Measurements from ENCODE around the gene ANP32B. TPM values are rescaled to one million over a fixed set of nuclear protein-coding genes. Genes with fewer than 3 reads are reported as not detected.
A peak's percentile ranks its signal among the peaks of the same experiment; 100 is the strongest.

Gene ANP32B
- total RNA-seq, 1 donor from 2014 or later, result 98.5 TPM

DNA sequence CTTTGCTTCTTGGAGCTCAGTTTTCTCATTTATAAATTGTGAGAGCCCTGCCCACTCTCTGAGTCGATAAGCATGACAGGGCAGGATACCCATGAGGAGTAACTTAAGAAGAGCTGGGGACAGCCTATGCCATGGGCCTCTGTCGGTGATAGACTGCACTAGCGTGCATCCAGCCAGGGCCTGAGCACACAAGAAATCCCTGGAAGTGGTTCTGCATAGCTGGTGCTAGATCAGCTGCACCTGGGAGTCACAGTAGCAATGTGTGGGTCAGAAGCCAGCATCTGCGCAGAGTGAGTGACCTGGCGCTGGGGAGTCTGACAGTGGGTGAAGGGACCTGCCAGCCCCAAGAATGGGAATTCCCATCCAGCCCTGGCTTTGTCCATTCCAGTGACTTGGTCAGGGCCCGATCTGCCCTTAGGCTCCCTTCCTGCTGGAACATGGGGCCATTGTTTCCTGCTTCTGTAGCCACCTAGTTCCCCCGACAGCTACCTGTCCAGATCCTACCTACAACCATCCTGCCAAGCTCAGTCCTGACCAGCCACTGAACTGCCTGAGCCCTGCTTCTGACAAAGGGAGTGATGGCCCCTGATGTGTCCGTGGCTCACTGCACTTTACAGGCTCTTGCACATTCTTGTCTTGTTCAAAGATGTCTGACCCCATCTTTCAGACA is 37.5 kb downstream of the ANP32B start:
- Histone ChIP-seq H3K27me3 (ENCODE audit: insufficient read depth, low read length) (no peaks in the 10 kb centered on the region), H3K4me1 (ENCODE audit: insufficient read depth, low read length) (peaks cover 9% of the 10 kb centered on the region), H3K4me3 (ENCODE audit: insufficient read depth, low read depth, low read length) (no peak overlapping the region), H3K4me2 (ENCODE audit: low read length) (no peak overlapping the region), H3K9me3 (ENCODE audit: insufficient read depth, low read depth, low read length) (no peaks in the 10 kb centered on the region), H4K20me1 (ENCODE audit: insufficient read depth, low read length) (no peaks in the 10 kb centered on the region), H3K27ac (ENCODE audit: low read depth, low read length) (no peak overlapping the region), H3K9ac (ENCODE audit: low read length) (no peak overlapping the region), H3K79me2 (ENCODE audit: insufficient read depth, low read length) (no peaks in the 10 kb centered on the region), H3K36me3 (ENCODE audit: insufficient read depth, low read length) (peaks cover 20% of the 10 kb centered on the region), H2AFZ (ENCODE audit: low read depth, low read length) (no peak overlapping the region)
- TF ChIP-seq, protein P1, sequence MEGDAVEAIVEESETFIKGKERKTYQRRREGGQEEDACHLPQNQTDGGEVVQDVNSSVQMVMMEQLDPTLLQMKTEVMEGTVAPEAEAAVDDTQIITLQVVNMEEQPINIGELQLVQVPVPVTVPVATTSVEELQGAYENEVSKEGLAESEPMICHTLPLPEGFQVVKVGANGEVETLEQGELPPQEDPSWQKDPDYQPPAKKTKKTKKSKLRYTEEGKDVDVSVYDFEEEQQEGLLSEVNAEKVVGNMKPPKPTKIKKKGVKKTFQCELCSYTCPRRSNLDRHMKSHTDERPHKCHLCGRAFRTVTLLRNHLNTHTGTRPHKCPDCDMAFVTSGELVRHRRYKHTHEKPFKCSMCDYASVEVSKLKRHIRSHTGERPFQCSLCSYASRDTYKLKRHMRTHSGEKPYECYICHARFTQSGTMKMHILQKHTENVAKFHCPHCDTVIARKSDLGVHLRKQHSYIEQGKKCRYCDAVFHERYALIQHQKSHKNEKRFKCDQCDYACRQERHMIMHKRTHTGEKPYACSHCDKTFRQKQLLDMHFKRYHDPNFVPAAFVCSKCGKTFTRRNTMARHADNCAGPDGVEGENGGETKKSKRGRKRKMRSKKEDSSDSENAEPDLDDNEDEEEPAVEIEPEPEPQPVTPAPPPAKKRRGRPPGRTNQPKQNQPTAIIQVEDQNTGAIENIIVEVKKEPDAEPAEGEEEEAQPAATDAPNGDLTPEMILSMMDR (IDR thresholded peaks at IDR 0.05; ENCODE audit: insufficient read depth, low read depth, low read length), result no peak
- TF ChIP-seq EZH2 (IDR thresholded peaks at IDR 0.05; ENCODE audit: insufficient read depth, low read length), result no peak
- peaks cover 22% of the 10 kb centered on the region for H3K36me3 Mint-ChIP-seq (ENCODE audit: low read depth, unreplicated experiment)
- H3K27ac Mint-ChIP-seq (ENCODE audit: unreplicated experiment), result no peak overlapping the region
- no peak for DNase-seq (ENCODE audit: low read depth)
- no peaks in the 10 kb centered on the region for H3K9me3 Mint-ChIP-seq (ENCODE audit: unreplicated experiment)
- no peaks in the 10 kb centered on the region for H3K27me3 Mint-ChIP-seq (ENCODE audit: low read depth, unreplicated experiment)
- no peak for FAIRE-seq
- no peak overlapping the region for H3K4me3 Mint-ChIP-seq (ENCODE audit: unreplicated experiment)
- H3K4me1 Mint-ChIP-seq (ENCODE audit: low read depth, unreplicated experiment), result peaks cover 5% of the 10 kb centered on the region

DNA sequence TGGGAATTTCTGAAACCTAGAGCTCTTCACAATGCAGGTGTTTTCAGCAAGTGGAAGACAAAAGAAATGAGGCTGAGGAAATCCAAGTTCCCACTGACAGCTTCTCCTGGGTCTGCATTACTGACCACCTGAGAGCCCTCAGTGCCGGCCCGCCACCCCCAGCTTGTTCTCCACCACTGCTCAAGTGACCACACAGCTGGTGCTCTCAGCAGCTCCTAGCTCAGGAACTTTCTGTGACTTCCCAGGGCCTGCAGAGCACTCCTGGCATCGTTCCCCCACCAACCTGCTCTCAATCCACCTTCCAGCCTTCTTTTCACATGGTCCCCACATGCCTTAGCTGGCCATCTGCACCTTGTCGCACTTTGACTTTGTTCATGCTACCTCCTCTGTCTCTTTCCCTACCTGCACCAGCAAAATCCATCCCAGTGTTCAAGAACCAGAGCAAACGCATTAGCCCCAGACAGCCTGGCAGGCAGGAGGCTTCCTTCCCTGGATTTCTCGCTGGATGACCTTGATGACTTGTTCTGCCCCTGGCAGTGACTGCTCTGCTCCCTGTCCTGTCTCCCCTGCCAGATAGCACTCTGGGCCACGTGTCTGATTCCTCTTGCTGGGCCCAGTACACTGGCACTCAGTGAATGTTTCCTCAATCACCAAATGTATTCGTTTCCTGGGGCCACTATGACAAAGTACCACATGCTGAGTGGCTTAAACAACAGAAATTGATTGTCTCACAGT is 38.3 kb downstream of the ANP32B start:
- Histone ChIP-seq H3K27ac (ENCODE audit: low read depth, low read length) (no peak overlapping the region), H3K9me3 (ENCODE audit: insufficient read depth, low read depth, low read length) (no peaks in the 10 kb centered on the region), H2AFZ (ENCODE audit: low read depth, low read length) (no peak overlapping the region), H3K4me2 (ENCODE audit: low read length) (no peak overlapping the region), H3K36me3 (ENCODE audit: insufficient read depth, low read length) (peaks cover 12% of the 10 kb centered on the region), H3K4me3 (ENCODE audit: insufficient read depth, low read depth, low read length) (no peak overlapping the region), H3K27me3 (ENCODE audit: insufficient read depth, low read length) (no peaks in the 10 kb centered on the region), H3K9ac (ENCODE audit: low read length) (no peak overlapping the region), H4K20me1 (ENCODE audit: insufficient read depth, low read length) (no peaks in the 10 kb centered on the region), H3K4me1 (ENCODE audit: insufficient read depth, low read length) (peaks cover 9% of the 10 kb centered on the region), H3K79me2 (ENCODE audit: insufficient read depth, low read length) (no peaks in the 10 kb centered on the region)
- TF ChIP-seq, protein P1 (IDR thresholded peaks at IDR 0.05; ENCODE audit: insufficient read depth, low read depth, low read length), result no peak
- TF ChIP-seq EZH2 (IDR thresholded peaks at IDR 0.05; ENCODE audit: insufficient read depth, low read length), result no peak
- H3K36me3 Mint-ChIP-seq (ENCODE audit: low read depth, unreplicated experiment), result peaks cover 22% of the 10 kb centered on the region
- peaks cover 7% of the 10 kb centered on the region for H3K4me1 Mint-ChIP-seq (ENCODE audit: low read depth, unreplicated experiment)
- no peak overlapping the region for H3K27ac Mint-ChIP-seq (ENCODE audit: unreplicated experiment)
- no peaks in the 10 kb centered on the region for H3K9me3 Mint-ChIP-seq (ENCODE audit: unreplicated experiment)
- no peak for DNase-seq (ENCODE audit: low read depth)
- no peaks in the 10 kb centered on the region for H3K27me3 Mint-ChIP-seq (ENCODE audit: low read depth, unreplicated experiment)
- no peak overlapping the region for H3K4me3 Mint-ChIP-seq (ENCODE audit: unreplicated experiment)
- FAIRE-seq, result no peak

DNA sequence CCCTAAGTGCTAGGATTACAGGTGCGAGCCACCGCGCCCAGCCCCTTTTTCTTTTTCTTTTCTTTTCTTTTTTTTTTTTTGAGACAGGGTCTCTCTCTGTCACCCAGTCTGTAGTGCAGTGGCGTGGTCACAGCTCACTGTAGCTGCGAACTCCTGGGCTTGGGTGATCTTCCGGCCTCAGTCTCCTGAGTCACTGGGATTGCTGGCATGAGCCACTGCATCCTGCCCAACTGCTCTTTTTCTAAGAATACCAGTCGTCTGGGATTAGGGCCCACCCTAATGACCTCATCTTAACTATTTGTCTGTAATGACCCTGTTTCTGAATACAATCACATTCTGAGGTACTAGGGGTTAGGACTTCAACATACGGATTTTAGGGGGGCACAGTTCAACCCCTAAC is 39.3 kb downstream of the ANP32B start:
- peaks cover 9% of the 10 kb centered on the region for H3K4me1 ChIP-seq (ENCODE audit: insufficient read depth, low read length)
- H2AFZ ChIP-seq (ENCODE audit: low read depth, low read length), result no peak overlapping the region
- H3K27ac ChIP-seq (ENCODE audit: low read depth, low read length), result no peak overlapping the region
- no peaks in the 10 kb centered on the region for H3K27me3 ChIP-seq (ENCODE audit: insufficient read depth, low read length)
- no peaks in the 10 kb centered on the region for H4K20me1 ChIP-seq (ENCODE audit: insufficient read depth, low read length)
- Mint-ChIP-seq H3K4me1 (ENCODE audit: low read depth, unreplicated experiment) (peaks cover 7% of the 10 kb centered on the region), H3K9me3 (ENCODE audit: unreplicated experiment) (no peaks in the 10 kb centered on the region), H3K27ac (ENCODE audit: unreplicated experiment) (no peak overlapping the region), H3K27me3 (ENCODE audit: low read depth, unreplicated experiment) (no peaks in the 10 kb centered on the region), H3K4me3 (ENCODE audit: unreplicated experiment) (no peak overlapping the region), H3K36me3 (ENCODE audit: low read depth, unreplicated experiment) (peaks cover 19% of the 10 kb centered on the region)
- H3K36me3 ChIP-seq (ENCODE audit: insufficient read depth, low read length), result peaks cover 5% of the 10 kb centered on the region
- H3K9me3 ChIP-seq (ENCODE audit: insufficient read depth, low read depth, low read length), result no peaks in the 10 kb centered on the region
- no peak overlapping the region for H3K4me2 ChIP-seq (ENCODE audit: low read length)
- no peak overlapping the region for H3K4me3 ChIP-seq (ENCODE audit: insufficient read depth, low read depth, low read length)
- FAIRE-seq (no peak), DNase-seq (ENCODE audit: low read depth) (peak; percentile 58)
- TF ChIP-seq EZH2 (IDR thresholded peaks at IDR 0.05; ENCODE audit: insufficient read depth, low read length), result no peak
- TF ChIP-seq, protein P1 (IDR thresholded peaks at IDR 0.05; ENCODE audit: insufficient read depth, low read depth, low read length), result no peak
- H3K79me2 ChIP-seq (ENCODE audit: insufficient read depth, low read length), result no peaks in the 10 kb centered on the region
- H3K9ac ChIP-seq (ENCODE audit: low read length), result no peak overlapping the region

Measured in astrocyte (in vitro differentiated cells and primary cell).